ENCODE measurements around the gene GUCY1A2.

DNA sequence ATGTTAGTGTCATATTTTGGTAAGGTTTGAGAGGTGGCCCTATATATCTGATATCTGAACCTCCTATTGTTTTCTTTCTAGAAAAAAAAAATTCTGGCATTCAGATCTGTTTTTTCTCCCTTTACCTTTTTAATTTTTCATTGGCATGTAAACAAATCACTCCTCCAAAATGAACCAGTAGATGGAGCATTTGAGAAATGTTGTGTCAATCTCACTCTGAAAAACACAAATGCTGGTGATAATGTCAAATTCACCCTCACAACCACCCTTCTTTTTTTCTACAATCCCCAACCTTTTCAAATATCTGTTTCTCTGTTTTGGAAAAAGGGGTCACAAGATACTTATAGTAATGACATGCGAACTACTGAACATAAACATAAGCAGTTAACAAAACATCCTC is 9.1 kb downstream of the GUCY1A2 start:
- TF ChIP-seq POLR2A (IDR thresholded peaks at IDR 0.05): no peak
- TF ChIP-seq, protein P1, sequence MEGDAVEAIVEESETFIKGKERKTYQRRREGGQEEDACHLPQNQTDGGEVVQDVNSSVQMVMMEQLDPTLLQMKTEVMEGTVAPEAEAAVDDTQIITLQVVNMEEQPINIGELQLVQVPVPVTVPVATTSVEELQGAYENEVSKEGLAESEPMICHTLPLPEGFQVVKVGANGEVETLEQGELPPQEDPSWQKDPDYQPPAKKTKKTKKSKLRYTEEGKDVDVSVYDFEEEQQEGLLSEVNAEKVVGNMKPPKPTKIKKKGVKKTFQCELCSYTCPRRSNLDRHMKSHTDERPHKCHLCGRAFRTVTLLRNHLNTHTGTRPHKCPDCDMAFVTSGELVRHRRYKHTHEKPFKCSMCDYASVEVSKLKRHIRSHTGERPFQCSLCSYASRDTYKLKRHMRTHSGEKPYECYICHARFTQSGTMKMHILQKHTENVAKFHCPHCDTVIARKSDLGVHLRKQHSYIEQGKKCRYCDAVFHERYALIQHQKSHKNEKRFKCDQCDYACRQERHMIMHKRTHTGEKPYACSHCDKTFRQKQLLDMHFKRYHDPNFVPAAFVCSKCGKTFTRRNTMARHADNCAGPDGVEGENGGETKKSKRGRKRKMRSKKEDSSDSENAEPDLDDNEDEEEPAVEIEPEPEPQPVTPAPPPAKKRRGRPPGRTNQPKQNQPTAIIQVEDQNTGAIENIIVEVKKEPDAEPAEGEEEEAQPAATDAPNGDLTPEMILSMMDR (IDR thresholded peaks at IDR 0.05): no peak
- no peak for TF ChIP-seq EP300 (IDR thresholded peaks at IDR 0.05; ENCODE audit: low read depth)
- TF ChIP-seq POLR2AphosphoS5 (IDR thresholded peaks at IDR 0.05): no peak

Data from transverse colon (tissue), 4 donors.